GM12878 (cell line): ENCODE data around the gene BDNF. TPM values are rescaled to one million over a fixed set of nuclear protein-coding genes. Genes with fewer than 3 reads are reported as not detected.

Experiments used
- ATAC-seq: fragments of 200-7000 bp; cut with Tn5 transposase; 3 replicates; pipeline ENCODE4 v1.9.1; 2020; ENCODE audit warnings: mild to moderate bottlenecking, moderate library complexity
- BruUV-seq: library from RNA; stranded (reverse); fragments of 400-500 nt; replicated peaks from 2 replicates; lab custom pipeline; 2021; lab: Mats Ljungman, UMichigan
- CTCF ChIA-PET: fragments of 300-600 bp; sonication (Branson Sonifier 250); formaldehyde crosslinking; extraction: SDS; loops from one replicate; lab custom pipeline; 2021; ENCODE audit warnings: inconsistent platforms; lab: Yijun Ruan, JAX
- POLR2A ChIA-PET: fragments of 350-600 bp; formaldehyde crosslinking; extraction: SDS; loops from one replicate; lab custom pipeline; 2021; ENCODE audit warnings: inconsistent platforms; lab: Charles Lee
- RAD21 ChIA-PET: fragments of 300-600 bp; sonication (Branson Sonifier 250); formaldehyde crosslinking; loops from one replicate; lab custom pipeline; 2023; ENCODE audit warnings: antibody characterized with exemption; ENCODE audit not compliant: unreplicated experiment; lab: Charles Lee
- SMC1A ChIA-PET: fragments of 300-600 bp; sonication (Branson Sonifier 250); formaldehyde crosslinking; loops from one replicate; lab custom pipeline; 2023; ENCODE audit not compliant: unreplicated experiment, uncharacterized antibody; lab: Charles Lee
- DNase-seq: peaks from one replicate; pipeline ENCODE4 v3.0.0-alpha.2; 2011; ENCODE audit warnings: low read depth, low spot score
- FAIRE-seq: peaks from 3 replicates; lab custom pipeline; 2011; peaks lifted over from hg19 to GRCh38; lab: Jason Lieb, UNC
- H2AFZ ChIP-seq: 2 replicates; pipeline ENCODE4 v1.6.0; 2011; ENCODE audit warnings: low read depth, low read length, control low read depth; ENCODE audit not compliant: control insufficient read depth
- H3K27ac ChIP-seq: 2 replicates; pipeline ENCODE4 v1.5.1; 2011; ENCODE audit warnings: control low read depth; ENCODE audit not compliant: control insufficient read depth, insufficient read depth
- H3K27me3 ChIP-seq, 2 experiments: replicated peaks in 1 of 2; 2 replicates each; pipeline versions ENCODE4 v1.6.0 to v1.6.1; 2011; ENCODE audit warnings: low read length in 1 of 2; ENCODE audit not compliant: control insufficient read depth in 2 of 2, insufficient read depth in 2 of 2
- H3K36me3 ChIP-seq, 2 experiments: 2 replicates each; pipeline ENCODE4 v1.5.1; 2011; ENCODE audit warnings: low read length in 1 of 2; ENCODE audit not compliant: control insufficient read depth in 2 of 2, insufficient read depth in 2 of 2
- H3K4me1 ChIP-seq: 2 replicates; pipeline ENCODE4 v1.6.1; 2011; ENCODE audit warnings: mild to moderate bottlenecking, low read length, moderate library complexity, mixed read lengths; ENCODE audit not compliant: control insufficient read depth, insufficient read depth
- H3K4me2 ChIP-seq: 2 replicates; pipeline ENCODE4 v1.6.0; 2011; ENCODE audit warnings: control low read depth; ENCODE audit not compliant: control insufficient read depth, insufficient read depth
- H3K4me3 ChIP-seq: fragments of 200-600 bp; sonication (generic); 2 replicates; pipeline ENCODE4 v1.5.1; 2016
- H3K79me2 ChIP-seq: 2 replicates; pipeline ENCODE4 v1.6.0; 2011; ENCODE audit warnings: low read length; ENCODE audit not compliant: control insufficient read depth, insufficient read depth
- H3K9ac ChIP-seq: 2 replicates; pipeline ENCODE4 v1.8.0; 2011; ENCODE audit warnings: low read length, control low read depth, mixed read lengths; ENCODE audit not compliant: control insufficient read depth, insufficient read depth
- H3K9me3 ChIP-seq: replicated peaks from 3 replicates; pipeline ENCODE4 v1.5.1; 2011; ENCODE audit warnings: mild to moderate bottlenecking, low read length; ENCODE audit not compliant: control insufficient read depth, insufficient read depth
- H4K20me1 ChIP-seq: 2 replicates; pipeline ENCODE4 v1.6.0; 2011; ENCODE audit not compliant: control insufficient read depth, insufficient read depth
- BRCA1 ChIP-seq: IDR thresholded peaks from 2 replicates; pipeline ENCODE4 v1.6.1; 2011; ENCODE audit warnings: low read depth, low read length, improper control_type of control experiment
- HDAC2 ChIP-seq: fragments of 200-600 bp; sonication (generic); IDR thresholded peaks from 2 replicates; pipeline ENCODE4 v1.6.1; 2017
- NBN ChIP-seq: fragments of 450-650 bp; IDR thresholded peaks from 2 replicates; pipeline ENCODE4 v1.6.1; 2016
- NR2C1 ChIP-seq: fragments of 450-650 bp; IDR thresholded peaks from 2 replicates; pipeline ENCODE4 v1.6.1; 2017; ENCODE audit warnings: antibody characterized with exemption, mild to moderate bottlenecking, moderate library complexity
- RBBP5 ChIP-seq: fragments of 200-600 bp; sonication (generic); conservative IDR thresholded peaks from 2 replicates; pipeline ENCODE4 v1.6.1; 2016
- SMARCA5 ChIP-seq: fragments of 450-650 bp; IDR thresholded peaks from 2 replicates; pipeline ENCODE4 v1.6.1; 2017; ENCODE audit warnings: mild to moderate bottlenecking
- TCF7 ChIP-seq: IDR thresholded peaks from 2 replicates; pipeline ENCODE4 v1.6.1; 2014; ENCODE audit warnings: antibody characterized with exemption, borderline replicate concordance
- ZNF622 ChIP-seq: fragments of 450-650 bp; IDR thresholded peaks from 2 replicates; pipeline ENCODE4 v1.6.1; 2017; ENCODE audit warnings: mild to moderate bottlenecking, inconsistent platforms
- WGBS: methylation state at CpG from one replicate; pipeline ENCODE4 v1.1.6; 2016; ENCODE audit warnings: low lambda C conversion rate; ENCODE audit not compliant: insufficient replicate concordance, insufficient coverage; ENCODE audit errors: missing lambda C conversion rate; 5-methylcytosine and 5-hydroxymethylcytosine counted together
- in situ Hi-C: fragments of 300-500 bp; cut with MboI; formaldehyde crosslinking; loops from 9 replicates; pipeline ENCODE4 v1.14.3; 2018; ENCODE audit warnings: mixed read lengths
- intact Hi-C: fragments of 100-400 bp; cut with micrococcal nuclease; formaldehyde crosslinking; loops from one replicate; pipeline ENCODE4 v1.14.2; 2022; ENCODE audit not compliant: unreplicated experiment
- polyA plus RNA-seq, 11 experiments: library from polyadenylated mRNA; depleted of rRNA in 4 of 11; unstranded in 6 of 11; stranded (reverse) in 5 of 11; fragments of >200 nt; fragmentation: Nextera tagmentation in 4 of 11; fragmentation: Illumina TruSeq in 1 of 11; extraction: Ambion mirVana in 4 of 11; extraction: Trizol in 1 of 11; gene quantifications; 1 replicate in 1 of 11; 2 replicates in 10 of 11; pipeline versions ENCODE4 v1.2.1 to v1.2.3, GENCODE V29; 2011 to 2016; ENCODE audit warnings: inconsistent platforms in 2 of 11, missing spikeins in 2 of 11, low read depth in 1 of 11
- total RNA-seq, 4 experiments: library from RNA; depleted of rRNA in 3 of 4; stranded (reverse); fragments of >200 nt in 3 of 4; fragmentation: Illumina TruSeq in 1 of 4; extraction: Trizol in 1 of 4; gene quantifications; 2 replicates each; pipeline versions ENCODE4 v1.2.1 to v1.2.3, GENCODE V29; 2013 to 2021
- TF ChIP-seq, protein P1 (sequence below): IDR thresholded peaks from 2 replicates; pipeline ENCODE4 v1.6.1; 2012; ENCODE audit warnings: low read length, inconsistent platforms

BDNF gene
- total and polyA plus RNA-seq, 10 of the 15 experiments (the other 5 are each of a cell fraction or from before 2014, with no cell fraction given) = 0.02 to 0.24 (median 0.06) TPM; not detected in 2

DNA sequence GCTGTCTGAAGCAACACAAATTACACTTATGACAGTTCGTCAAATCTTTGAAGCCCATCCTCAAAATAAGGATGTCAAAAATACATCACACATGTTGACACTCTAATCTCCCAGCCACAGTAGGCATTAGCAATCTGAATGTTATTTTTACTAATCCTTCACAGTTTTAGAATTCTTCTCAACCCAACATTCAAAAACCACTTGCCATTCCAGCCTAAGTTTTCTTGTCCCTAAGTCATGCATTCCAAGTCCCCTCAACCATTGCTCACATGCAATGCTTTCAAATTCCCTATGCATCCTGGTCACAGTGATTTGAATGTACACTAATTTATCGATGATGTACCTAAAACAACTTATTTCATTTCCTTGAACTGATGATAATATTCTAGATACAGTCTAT, 7.5 kb downstream of the BDNF start:
- POLR2A ChIA-PET = no interaction called here
- H3K27me3 ChIP-seq = no peaks in the 10 kb centered on the region
- RAD21 ChIA-PET = no interaction called here
- H3K4me2 ChIP-seq = no peak overlapping the region
- H3K27ac ChIP-seq = no peak overlapping the region
- CTCF ChIA-PET = interaction anchor here (1.1 kb wide), 1 partner anchor 1636 kb away, joined by 4 read pairs; no protein-coding TSS in a partner anchor
- 23% methylated on average over 2 of the region's 2 CpGs for WGBS
- H3K9ac ChIP-seq = no peak overlapping the region
- intact Hi-C loops = loop anchor here (10.0 kb wide), 1 partner anchor 1332 kb away; no protein-coding TSS in a partner anchor
- no peak for TF ChIP-seq ZNF622
- TF ChIP-seq SMARCA5 = no peak
- TF ChIP-seq BRCA1 = no peak
- no peak for TF ChIP-seq NBN
- no peak for TF ChIP-seq TCF7
- TF ChIP-seq NR2C1 = no peak
- TF ChIP-seq, protein P1, sequence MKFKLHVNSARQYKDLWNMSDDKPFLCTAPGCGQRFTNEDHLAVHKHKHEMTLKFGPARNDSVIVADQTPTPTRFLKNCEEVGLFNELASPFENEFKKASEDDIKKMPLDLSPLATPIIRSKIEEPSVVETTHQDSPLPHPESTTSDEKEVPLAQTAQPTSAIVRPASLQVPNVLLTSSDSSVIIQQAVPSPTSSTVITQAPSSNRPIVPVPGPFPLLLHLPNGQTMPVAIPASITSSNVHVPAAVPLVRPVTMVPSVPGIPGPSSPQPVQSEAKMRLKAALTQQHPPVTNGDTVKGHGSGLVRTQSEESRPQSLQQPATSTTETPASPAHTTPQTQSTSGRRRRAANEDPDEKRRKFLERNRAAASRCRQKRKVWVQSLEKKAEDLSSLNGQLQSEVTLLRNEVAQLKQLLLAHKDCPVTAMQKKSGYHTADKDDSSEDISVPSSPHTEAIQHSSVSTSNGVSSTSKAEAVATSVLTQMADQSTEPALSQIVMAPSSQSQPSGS = no peak
- TF ChIP-seq RBBP5 = no peak
- no peak for TF ChIP-seq HDAC2
- no peak overlapping the region for H3K4me3 ChIP-seq
- FAIRE-seq = no peak
- BruUV-seq = no TSS peak
- H3K36me3 ChIP-seq = no peaks in the 10 kb centered on the region
- no peaks in the 10 kb centered on the region for H3K4me1 ChIP-seq
- SMC1A ChIA-PET = interaction anchor here (1.1 kb wide), 1 partner anchor 18 kb away, joined by 3 read pairs; no protein-coding TSS in a partner anchor
- no peak for DNase-seq
- no peaks in the 10 kb centered on the region for H4K20me1 ChIP-seq
- H2AFZ ChIP-seq = no peak overlapping the region
- in situ Hi-C loops = loop anchor here (5.0 kb wide), 1 partner anchor 1640 kb away; no protein-coding TSS in a partner anchor
- H3K79me2 ChIP-seq = no peaks in the 10 kb centered on the region
- H3K9me3 ChIP-seq = no peaks in the 10 kb centered on the region
- ATAC-seq = no peak
